Stimulated activated CD4-positive, alpha-beta T cell treated with anti-CD3 and anti-CD28 coated beads, TNF-alpha, amount 100 ng/mL, for 4 hours (primary cell): ENCODE data around the gene COL12A1.

Source experiments
- DNase-seq, 3 experiments: peaks; one replicate each; pipeline ENCODE4 v3.0.0-alpha.2; 2020; ENCODE audit warnings: low read depth in 3 of 3

COL12A1 gene

DNA sequence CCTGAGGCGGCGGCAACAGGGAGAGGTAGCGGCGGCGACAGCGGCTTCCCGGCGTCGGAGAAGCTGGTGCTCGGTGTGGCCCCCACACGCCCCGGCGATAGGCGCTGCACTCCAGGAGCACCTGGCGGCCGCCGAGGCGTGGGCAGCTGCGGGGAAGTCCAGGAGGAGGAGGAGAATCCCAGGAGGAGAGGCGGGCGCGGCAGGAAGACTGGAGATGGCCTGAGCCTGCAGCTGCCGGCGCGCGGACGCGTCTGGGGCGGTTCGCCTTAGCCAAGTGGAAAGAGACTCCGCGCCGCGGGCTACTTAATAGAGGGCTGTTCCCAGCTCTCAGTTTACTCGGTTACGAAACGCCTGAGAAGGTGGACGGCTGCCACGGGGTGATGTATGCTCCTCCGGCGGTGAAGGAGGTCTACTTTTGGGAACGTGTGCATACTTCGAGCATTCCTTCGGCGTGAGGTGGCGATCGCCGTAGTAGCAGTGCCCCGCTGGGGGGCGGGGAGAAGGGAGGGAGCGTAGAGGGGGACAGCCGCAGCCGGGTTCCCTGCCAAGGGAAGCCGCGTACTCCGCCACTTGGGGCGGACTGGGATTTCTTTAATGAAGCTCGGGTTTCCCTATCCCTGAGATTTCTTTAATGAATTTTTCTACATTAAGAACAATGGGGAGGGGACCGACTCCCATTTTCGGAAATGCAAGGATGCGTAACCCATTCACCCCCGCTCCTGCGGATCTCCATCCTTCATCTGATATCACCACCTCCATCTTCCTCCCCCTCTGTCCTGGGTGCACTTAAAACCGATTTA, at the start of gene COL12A1:
TSS of gene COL12A1 (minus strand) at position 278 of the 800 bp plus-strand sequence. CDS start 3,261 bp downstream, outside the sequence.
- DNase-seq: no peak

- no peak for DNase-seq
These were observed 44.7 kb upstream of the COL12A1 start for GRCh38 chr6:75250552-75250951.

GRCh38 chr6:75249837-75250236, 44.0 kb upstream of the COL12A1 start:
- no peak for DNase-seq

DNA sequence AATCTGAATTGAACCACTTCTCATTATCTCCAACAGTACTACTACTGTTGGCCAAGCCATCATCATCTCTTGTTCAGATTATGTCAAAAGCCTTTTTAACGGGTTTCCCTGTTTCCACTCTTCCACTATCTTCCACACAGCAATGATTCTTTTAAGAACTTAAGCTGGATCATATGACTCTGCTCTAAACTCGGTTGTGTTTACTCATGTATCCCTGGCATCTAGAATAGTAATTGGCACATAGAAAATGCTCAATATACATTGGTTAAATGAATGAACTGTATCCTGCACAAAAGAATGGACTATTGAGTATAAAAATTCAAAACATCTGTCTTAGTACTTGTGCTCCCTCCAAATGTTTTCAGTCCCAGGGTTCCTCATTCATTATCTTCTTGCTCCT, 40.5 kb upstream of the COL12A1 start:
- DNase-seq: no peak

DNA sequence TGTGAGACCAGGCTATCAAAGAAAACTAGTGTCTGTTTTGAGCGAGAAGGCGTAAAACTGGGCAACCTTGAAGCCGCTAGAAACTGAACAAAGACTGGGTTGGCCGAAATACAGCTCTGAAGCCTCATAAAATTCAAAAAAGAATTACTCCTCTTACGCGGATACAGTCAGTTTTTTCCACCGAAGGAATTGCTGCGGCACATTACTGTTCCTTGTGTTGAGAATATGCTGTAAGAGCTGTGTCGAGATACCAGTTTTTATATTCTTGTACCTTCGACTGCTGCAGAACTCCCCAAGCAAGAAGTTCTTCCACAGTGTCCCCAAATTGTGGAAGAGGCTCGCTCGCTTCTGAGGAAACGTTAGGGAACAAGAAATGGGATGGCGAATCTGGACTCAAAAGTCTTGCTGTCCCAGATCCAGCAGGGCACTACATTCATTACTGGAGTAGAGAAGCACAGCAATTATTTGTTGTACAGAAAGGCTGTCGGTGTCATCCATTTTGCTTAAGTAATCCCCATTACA, 38.3 kb upstream of the COL12A1 start:
- DNase-seq: no peak

DNA sequence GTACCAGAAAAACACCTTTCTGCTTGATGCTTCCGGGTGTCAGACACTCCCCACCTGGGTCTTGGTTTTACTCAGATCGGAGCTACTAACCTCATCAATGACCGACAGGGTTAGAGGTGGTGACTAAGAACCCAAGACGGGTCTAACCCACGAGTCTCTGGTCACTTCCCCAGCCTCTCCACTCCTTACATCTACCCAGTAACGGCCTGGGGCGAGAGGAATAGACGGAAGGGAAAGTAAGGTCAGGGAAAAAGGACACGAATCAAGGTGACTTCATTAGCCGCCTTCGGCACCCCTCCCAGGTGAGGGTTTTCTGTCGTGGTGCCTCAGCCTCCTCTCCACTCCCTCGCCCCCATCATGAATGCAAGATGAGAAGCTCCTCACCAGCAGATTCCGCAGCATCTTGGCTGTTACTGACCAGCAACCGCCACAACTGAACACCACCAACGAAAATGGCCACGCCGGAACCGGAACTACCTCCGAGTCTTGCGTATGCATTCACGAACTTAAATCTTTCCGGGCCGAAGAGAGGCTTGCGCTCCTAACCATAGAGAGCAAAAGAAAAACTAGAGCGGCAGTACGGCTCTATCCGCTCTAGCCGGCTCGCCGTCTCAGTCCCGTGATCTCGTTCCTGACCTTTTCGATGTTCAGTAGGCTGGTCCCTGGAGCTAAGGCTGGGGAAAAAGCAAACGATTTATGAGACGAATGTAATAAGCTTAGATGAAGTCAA, 37.6 kb upstream of the COL12A1 start, which contains the start of gene COX7A2:
TSS of gene COX7A2 (minus strand) at position 469 of the 730 bp plus-strand sequence. CDS start at position 402, 67 bp downstream.
- peak; percentile 57 to 71 (median 71) for DNase-seq

DNA sequence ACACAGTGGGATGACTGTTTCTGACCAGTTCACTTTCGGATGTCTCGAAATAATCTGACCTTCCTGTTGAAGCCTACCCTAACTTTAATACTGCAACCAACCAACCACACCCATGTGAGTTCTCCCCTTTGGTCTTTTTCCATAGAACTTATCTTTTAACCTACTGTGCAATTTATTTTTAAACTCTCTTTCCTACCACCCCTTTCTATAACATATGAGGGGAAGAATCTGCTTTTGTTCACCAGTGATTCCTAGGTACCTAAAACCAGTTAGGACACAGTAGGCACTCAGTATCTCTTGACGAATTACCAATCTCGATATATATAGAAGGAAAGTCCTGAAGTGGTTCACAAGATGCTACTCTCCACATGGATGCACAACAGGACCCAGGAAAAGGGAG, 30.8 kb upstream of the COL12A1 start:
- DNase-seq: no peak

- DNase-seq: no peak
These were observed 29.4 kb upstream of the COL12A1 start for GRCh38 chr6:75235271-75235670.

GRCh38 chr6:75234126-75234865, 28.4 kb upstream of the COL12A1 start:
- DNase-seq: no peak

DNA sequence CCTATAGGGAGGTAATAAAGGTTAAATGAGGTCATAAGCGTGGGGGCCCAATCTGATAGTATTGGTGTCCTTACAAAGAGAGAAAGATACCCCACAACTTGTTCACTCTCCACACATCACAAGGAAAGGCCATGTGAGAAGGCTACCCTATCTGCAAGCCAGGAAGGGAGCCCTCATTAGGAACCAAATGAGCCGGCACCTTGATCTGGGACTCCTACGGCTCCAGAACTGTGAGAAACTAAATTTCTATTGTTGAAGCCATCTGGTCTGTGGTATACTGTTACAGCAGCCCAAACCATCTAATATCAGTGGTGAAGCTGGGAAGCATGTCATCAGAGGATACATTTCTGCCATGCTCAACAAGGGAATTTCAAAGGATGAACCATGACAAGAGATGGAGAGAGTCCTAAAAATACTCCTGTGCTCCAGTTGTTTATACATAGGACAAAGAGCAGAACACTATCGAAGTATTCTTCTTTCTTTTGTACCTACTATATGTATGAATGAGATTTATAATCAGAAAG, 27.3 kb upstream of the COL12A1 start:
- no peak for DNase-seq

- no peak for DNase-seq
These were observed 24.9 kb upstream of the COL12A1 start for GRCh38 chr6:75230484-75231325.

DNA sequence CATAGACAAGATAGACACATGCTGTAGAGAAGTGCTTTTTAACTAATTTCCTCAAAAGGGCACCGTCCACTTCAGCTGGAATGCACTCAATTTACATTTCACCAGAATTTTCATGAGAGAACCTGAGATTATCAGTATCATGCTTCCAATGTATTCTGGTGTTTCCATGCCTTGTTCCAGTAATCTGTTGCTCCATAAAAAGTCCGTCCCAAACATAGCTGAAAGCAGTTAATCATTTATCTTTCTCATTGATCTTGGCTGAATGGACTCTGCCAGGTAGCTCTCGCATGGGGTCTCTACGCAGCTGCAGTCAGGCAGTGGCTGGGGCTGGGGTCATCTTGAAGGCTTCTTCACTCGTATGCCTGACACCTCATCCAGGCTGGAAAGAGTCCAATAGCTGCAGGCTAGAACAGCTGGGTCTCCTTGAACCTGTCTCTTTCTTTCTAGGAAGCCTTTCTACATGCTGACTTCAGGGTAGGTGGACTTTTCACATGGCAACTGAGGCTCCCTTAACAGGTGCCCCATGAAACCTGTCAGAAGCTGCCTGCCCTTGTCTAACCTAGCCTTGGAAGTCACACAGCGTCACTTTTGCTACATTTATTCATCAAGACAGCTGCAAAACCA, 18.6 kb upstream of the COL12A1 start:
- DNase-seq: no peak

GRCh38 chr6:75223428-75223827, 17.6 kb upstream of the COL12A1 start:
- no peak for DNase-seq

DNA sequence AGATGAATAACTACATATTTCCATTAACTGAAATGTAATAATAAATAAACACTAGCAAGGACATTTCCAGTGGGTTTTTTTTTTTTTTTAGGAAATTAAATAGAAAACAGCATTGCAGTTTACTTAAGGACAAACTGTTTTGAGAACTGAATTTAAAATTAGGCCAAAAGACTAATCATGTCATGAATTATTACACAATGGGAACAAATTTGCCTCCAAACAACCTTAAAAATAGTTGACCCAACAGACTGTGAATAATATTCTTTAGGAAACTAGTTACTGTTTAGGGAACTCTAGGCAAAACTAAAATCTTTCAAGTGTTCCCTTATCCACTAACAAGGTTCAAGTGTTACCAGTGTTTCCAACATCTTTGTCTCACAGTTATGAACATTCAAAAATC, 16.4 kb upstream of the COL12A1 start:
- no peak for DNase-seq

DNA sequence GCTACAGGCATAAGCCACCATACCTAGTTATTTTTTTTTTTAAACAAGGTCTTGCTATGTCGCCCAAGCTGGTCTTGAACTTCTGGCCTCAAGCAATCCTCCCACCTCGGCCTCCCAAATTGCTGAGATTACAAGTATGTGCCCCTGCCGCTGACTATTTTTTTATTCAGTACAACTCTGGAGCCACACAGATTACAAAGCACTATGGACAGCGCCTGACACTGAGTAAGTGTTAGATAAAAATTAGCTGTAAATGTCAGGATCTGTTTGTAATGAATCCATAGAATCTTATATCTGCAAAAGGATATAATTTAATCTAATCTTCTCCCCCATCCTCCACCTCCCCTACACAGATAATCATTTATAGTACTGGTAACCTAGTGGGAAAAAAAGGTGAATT, 15.3 kb upstream of the COL12A1 start:
- DNase-seq: no peak

GRCh38 chr6:75220357-75220756, 14.5 kb upstream of the COL12A1 start:
- no peak for DNase-seq

GRCh38 chr6:75219263-75219662, 13.4 kb upstream of the COL12A1 start:
- DNase-seq: no peak

- no peak for DNase-seq
These were observed 11.3 kb upstream of the COL12A1 start for GRCh38 chr6:75217193-75217592.

GRCh38 chr6:75215291-75215690, 9.4 kb upstream of the COL12A1 start:
- no peak for DNase-seq

DNA sequence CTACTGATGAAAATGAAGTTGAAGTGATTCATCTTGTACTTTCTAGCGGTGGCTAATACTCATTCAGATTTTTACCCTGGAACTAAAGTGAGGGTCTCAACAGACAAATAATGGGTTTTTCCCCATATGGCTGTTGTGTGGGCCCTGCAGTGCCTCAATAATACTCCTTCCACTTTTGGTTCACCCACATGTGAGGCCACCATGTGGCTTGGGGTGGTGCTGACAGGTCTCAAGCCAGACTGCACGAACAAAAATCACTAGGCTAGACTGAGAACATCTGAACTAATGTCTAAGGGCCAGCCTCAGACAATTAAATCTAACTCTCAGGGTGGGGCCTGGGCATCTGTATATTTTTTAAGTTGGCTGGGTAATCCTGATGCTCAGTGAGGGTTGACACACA, 7.9 kb upstream of the COL12A1 start:
- DNase-seq: no peak
